ENCODE results near the gene TAPT1. TPM values are rescaled to one million over a fixed set of nuclear protein-coding genes. Genes with fewer than 3 reads are reported as not detected.

The TAPT1 gene
- polyA plus RNA-seq, 2 of the 4 experiments (the other 2 are of a cell fraction): 11.5 to 17.1 TPM

GRCh38 chr4:16243285-16243684 is 17.0 kb upstream of the TAPT1 start:
- Histone ChIP-seq H3K27ac (no peak overlapping the region), H3K4me2 (no peak overlapping the region), H3K4me1 (no peaks in the 10 kb centered on the region), H3K4me3 (no peak overlapping the region), H3K9me3 (no peaks in the 10 kb centered on the region)
- CTCF ChIA-PET: no interaction called here
- no peak for DNase-seq (ENCODE audit: low read depth in 1 of 2, low spot score in 1 of 2)
- 65% methylated on average over 4 of the region's 4 CpGs for WGBS (ENCODE audit: missing lambda C conversion rate)
- no peak for FAIRE-seq
- ATAC-seq: no peak
- TF ChIP-seq KDM5A (IDR thresholded peaks at IDR 0.05) (no peak), EHF (CRISPR knock-in tag; IDR thresholded peaks at IDR 0.05) (no peak), CTCF (IDR thresholded peaks at IDR 0.05) (no peak)
- POLR2A ChIA-PET: no interaction called here

- ChIA-PET CTCF (no interaction called here), POLR2A (no interaction called here)
- TF ChIP-seq CBX2 (IDR thresholded peaks at IDR 0.05; ENCODE audit: borderline replicate concordance, low read depth) (no peak), RAD21 (conservative IDR thresholded peaks at IDR 0.05 in 1 of 2, IDR thresholded peaks at IDR 0.05 in 1 of 2) (no peak), HES2 (IDR thresholded peaks at IDR 0.05) (no peak)
- Histone ChIP-seq H3K4me2 (no peak overlapping the region), H3K4me1 (peaks cover 3% of the 10 kb centered on the region; the same call in 1 of the 3 replicates), H3K9me3 (no peaks in the 10 kb centered on the region), H3K4me3 (no peak overlapping the region), H3K27ac (no peak overlapping the region)
- FAIRE-seq (no peak), ATAC-seq (no peak), DNase-seq (ENCODE audit: low read depth in 1 of 2, low spot score in 1 of 2) (no peak)
Observed at GRCh38 chr4:16240300-16240699, 14.0 kb upstream of the TAPT1 start.

GRCh38 chr4:16239086-16239485 is 12.8 kb upstream of the TAPT1 start:
- ChIA-PET CTCF (interaction anchor here (1.6 kb wide), 1 partner anchor 11 kb away, joined by 4 read pairs; no protein-coding TSS in a partner anchor), POLR2A (no interaction called here)
- no peak for ATAC-seq
- Histone ChIP-seq H3K9me3 (no peaks in the 10 kb centered on the region), H3K27ac (no peak overlapping the region), H3K4me1 (peaks cover 3% of the 10 kb centered on the region; the same call in 1 of the 3 replicates), H3K4me3 (no peak overlapping the region), H3K4me2 (no peak overlapping the region)
- WGBS (ENCODE audit: missing lambda C conversion rate): 93% methylated on average over 3 of the region's 3 CpGs
- no peak for FAIRE-seq
- TF ChIP-seq POLR2AphosphoS2 (conservative IDR thresholded peaks at IDR 0.05; ENCODE audit: low read length) (no peak), REST (IDR thresholded peaks at IDR 0.05) (no peak), CHD2 (IDR thresholded peaks at IDR 0.05; ENCODE audit: low read length, partially characterized antibody) (no peak), KDM1A (IDR thresholded peaks at IDR 0.05; ENCODE audit: low read depth) (no peak), FOSB (CRISPR knock-in tag; IDR thresholded peaks at IDR 0.05) (no peak), RARB (CRISPR knock-in tag; IDR thresholded peaks at IDR 0.05) (no peak), NR3C1 (IDR thresholded peaks at IDR 0.05) (no peak), TFCP2L1 (CRISPR knock-in tag; IDR thresholded peaks at IDR 0.05) (no peak), RCOR1 (IDR thresholded peaks at IDR 0.05; ENCODE audit: low read depth, low read length) (no peak)
- no peak for DNase-seq (ENCODE audit: low read depth in 1 of 2, low spot score in 1 of 2)

GRCh38 chr4:16238327-16238726 is 12.1 kb upstream of the TAPT1 start:
- CTCF ChIA-PET: interaction anchor here (1.6 kb wide), 1 partner anchor 12 kb away, joined by 4 read pairs; no protein-coding TSS in a partner anchor
- no peak overlapping the region for H3K4me3 ChIP-seq
- no peak overlapping the region for H3K4me2 ChIP-seq
- H3K27ac ChIP-seq: no peak overlapping the region
- POLR2A ChIA-PET: no interaction called here
- 89% methylated on average over 3 of the region's 3 CpGs for WGBS (ENCODE audit: missing lambda C conversion rate)
- no peaks in the 10 kb centered on the region for H3K9me3 ChIP-seq
- no peak for DNase-seq (ENCODE audit: low read depth in 1 of 2, low spot score in 1 of 2)
- H3K4me1 ChIP-seq: peaks cover 3% of the 10 kb centered on the region; the same call in 1 of the 3 replicates
- no peak for ATAC-seq
- no peak for FAIRE-seq
- TF ChIP-seq RAD21 (conservative IDR thresholded peaks at IDR 0.05 in 1 of 2, IDR thresholded peaks at IDR 0.05 in 1 of 2): no peak
- no peak for TF ChIP-seq HDAC2 (IDR thresholded peaks at IDR 0.05)
- no peak for TF ChIP-seq ATOH8 (CRISPR knock-in tag; IDR thresholded peaks at IDR 0.05; ENCODE audit: low read depth)
- TF ChIP-seq CBX2 (IDR thresholded peaks at IDR 0.05; ENCODE audit: borderline replicate concordance, low read depth): no peak
- no peak for TF ChIP-seq USF2 (IDR thresholded peaks at IDR 0.05)
- no peak for TF ChIP-seq FOSL2 (IDR thresholded peaks at IDR 0.05)
- TF ChIP-seq FOSL2 (CRISPR knock-in tag; IDR thresholded peaks at IDR 0.05): no peak
- no peak for TF ChIP-seq CBX8 (IDR thresholded peaks at IDR 0.05)
- no peak for TF ChIP-seq CTCF (IDR thresholded peaks at IDR 0.05)

All from A549 (cell line).